CD4-positive, alpha-beta T cell treated with Interferon gamma for 1 hour (primary cell): Measurements from ENCODE around the gene RNF227.
"Not testable (repeated sequence)": the region's sequence is repeated elsewhere in the genome, so short reads cannot be mapped to it uniquely, and the experiment has no call there.

Experiments
- DNase-seq: peaks from one replicate; pipeline ENCODE4 v3.0.0-alpha.2; 2020

Gene RNF227

DNA sequence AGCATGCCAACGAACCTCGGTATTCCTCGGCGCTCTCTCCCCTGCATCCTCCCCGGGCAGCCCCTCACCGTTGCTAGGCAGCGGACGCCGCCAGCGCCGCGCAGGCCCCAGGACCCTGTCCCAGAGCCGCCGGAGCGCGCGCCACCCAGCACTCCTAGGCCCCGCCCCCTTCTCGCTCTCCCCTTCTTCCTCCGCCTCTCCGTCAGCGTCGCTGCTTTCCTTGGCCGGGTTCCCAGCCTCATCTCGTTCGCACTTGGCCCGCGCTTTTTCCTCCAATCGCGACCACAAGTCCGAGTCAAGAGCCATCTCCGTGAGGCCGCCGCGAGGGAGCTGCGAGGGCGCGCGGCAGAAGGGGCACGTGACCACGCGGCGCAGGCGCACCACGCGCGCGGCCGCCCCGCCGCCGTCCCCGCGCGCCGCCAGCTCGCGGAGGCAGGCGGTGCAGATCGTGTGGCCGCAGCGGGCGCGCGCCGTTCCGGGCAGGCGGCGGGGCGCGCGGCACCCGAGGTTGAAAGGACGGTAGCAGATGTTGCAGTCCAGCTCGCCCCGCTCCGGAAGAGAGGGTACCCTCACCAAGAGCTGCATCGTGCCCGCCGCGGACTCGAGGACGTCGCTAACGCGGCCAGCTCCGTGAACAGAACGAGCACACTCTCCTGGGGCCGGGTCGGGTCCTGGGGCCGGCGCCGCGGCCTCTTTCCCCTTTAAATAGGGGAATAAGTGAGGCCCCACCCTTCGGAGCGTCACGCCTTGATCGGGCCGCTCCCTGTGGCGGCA is at the start of gene RNF227:
RNF227 (minus strand) TSS at position 679 of the 774 bp plus-strand sequence; CDS start at position 585, 94 bp downstream.
- DNase-seq = peak; percentile 87

GRCh38 chr17:7961421-7961820 is 45.3 kb upstream of the RNF227 start:
- no peak for DNase-seq

DNA sequence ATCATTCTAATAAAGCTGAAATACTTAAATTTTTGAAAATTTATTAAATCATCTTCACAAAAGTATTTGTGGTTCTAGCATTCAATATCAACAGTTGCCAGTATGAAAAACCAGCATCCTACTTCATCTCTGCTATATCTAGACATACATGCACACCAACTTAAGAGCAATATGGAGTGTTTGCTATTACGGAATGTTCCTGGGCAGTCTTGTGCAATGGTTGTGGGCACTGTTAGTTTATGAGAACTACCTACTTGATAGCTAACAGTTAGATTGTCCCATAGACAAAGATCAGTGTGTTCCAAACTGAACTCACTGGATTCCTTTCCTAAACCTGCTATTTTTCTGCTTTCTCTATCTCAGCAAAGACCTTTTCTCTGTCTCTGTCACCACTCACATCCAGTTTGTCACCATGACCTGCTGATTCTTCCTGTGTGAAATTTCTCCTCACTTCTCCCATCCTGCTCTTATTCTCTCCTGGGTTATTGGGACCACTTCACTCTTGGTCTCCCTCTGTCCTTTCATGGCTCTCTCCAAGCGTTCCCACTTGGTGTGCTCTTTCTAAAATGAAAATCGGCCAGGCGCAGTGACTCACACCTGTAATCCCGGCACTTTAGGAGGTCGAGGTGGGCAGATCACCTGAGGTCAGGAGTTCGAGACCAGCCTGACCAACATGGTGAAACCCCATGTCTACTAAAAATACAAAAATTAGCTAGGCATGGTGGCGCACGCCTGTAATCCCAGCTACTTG is 43.6 kb upstream of the RNF227 start:
- no peak for DNase-seq

GRCh38 chr17:7956228-7956965 is 40.3 kb upstream of the RNF227 start:
- DNase-seq = no peak

DNA sequence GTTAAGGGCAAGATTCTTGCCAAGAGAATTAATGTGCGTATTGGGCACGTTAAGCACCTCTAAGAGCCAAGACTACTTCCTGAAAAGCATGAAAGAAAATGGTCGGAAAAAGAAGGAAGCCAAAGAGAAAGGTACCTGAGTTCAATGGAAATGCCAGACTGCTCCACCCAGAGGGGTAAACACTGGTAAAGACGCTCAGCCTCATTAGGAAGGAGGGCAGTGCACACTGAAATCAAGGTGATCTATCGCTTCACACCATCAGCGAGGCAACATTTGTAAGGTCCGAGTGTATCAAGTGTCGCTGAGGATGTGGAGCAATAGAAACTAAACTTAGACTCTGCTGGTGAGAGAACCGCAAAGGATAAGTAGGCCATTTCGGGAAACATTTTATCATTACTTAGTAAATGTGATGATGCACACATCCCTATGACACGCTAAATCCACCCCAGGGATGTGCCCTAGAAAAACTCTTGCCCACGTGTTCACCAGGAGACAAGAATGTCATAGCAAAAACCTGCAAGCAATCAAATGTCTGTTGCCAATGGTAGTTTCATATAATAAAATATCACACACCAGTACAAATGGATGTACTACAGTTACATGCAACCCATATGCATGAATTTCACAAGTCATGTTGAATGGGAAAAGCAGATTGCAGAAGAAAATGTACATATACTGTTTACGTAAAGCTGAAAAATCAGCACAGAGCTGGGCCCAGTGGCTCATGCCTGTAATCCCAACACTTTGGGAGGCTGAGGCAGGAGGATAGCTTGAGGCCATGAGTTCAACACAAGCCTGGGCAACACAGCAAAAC is 39.5 kb upstream of the RNF227 start:
- DNase-seq = no peak

- not testable (repeated sequence) for DNase-seq
Measured at GRCh38 chr17:7953266-7953665, 37.2 kb upstream of the RNF227 start.

GRCh38 chr17:7951143-7951792 is 35.2 kb upstream of the RNF227 start:
- no peak for DNase-seq

DNA sequence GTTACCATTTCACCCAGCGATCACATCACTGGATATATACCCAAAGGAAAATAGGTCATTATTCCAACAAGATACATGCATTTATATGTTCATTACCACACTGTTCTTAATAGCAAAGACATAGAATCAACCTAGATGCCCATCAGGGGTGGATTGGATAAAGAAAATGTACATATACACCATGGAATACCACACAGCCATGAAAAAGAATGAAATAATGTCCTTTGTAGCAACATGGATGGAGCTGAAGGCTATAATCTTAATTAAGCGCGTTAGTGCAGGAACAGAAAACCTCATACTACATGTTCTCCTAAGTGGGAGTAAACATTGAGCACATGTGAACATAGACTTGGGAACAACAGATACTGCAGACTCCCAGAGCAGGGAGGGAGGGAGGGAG is 34.5 kb upstream of the RNF227 start:
- no peak for DNase-seq

GRCh38 chr17:7947651-7948050 is 31.6 kb upstream of the RNF227 start:
- DNase-seq = no peak

- no peak for DNase-seq
Measured at GRCh38 chr17:7946441-7946840, 30.4 kb upstream of the RNF227 start.

DNA sequence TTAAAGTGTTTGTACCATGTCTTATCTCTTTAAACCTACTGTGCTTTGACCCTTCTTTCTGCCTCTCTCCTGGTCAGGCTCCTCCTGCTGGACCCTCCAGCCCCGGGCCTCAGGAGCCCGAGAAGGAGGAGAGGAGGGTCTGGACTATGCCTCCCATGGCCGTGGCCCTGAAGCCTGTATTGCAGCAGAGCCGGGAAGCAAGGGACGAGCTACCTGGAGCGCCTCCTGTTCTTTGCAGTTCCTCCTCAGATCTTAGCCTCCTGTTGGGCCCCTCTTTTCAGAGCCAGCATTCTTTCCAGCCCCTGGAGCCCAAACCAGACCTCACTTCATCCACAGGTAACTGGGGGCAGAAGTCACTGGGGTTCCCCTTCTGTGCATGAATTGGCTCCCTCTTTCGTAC is 29.6 kb upstream of the RNF227 start:
- no peak for DNase-seq

DNA sequence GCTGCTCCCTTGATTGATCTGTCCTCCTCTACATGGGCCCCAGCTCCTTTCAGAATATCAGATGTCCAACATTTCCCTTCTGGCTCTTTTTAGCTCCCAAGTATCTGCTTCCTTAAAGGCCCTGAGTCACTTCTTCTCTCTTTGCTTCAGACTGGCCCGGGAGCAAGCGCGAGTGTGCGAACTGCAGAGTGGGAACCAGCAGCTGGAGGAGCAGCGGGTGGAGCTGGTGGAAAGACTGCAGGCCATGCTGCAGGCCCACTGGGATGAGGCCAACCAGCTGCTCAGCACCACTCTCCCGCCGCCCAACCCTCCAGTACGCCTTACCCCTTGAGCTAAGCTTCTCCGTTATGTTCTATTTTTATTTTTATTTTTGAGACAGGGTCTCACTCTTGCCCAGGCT is 28.2 kb upstream of the RNF227 start:
- no peak for DNase-seq

DNA sequence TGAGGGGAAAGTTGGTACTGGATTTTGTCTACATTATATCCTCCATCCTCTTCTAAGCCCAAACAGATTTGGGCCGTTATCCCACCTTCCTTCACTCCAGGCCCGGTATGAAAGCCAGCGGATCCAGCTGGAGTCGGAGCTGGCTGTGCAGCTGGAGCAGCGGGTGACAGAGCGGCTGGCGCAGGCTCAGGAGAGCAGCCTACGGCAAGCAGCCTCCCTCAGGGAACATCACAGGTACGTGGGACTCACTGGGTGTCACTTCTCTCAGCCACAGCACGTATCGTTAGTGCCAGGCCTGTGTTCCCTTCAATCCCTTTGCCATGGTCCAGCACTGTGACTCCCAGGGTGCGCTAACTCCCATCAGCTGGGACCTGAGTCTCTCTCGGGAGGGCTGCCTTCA is 27.2 kb upstream of the RNF227 start:
- DNase-seq = no peak

DNA sequence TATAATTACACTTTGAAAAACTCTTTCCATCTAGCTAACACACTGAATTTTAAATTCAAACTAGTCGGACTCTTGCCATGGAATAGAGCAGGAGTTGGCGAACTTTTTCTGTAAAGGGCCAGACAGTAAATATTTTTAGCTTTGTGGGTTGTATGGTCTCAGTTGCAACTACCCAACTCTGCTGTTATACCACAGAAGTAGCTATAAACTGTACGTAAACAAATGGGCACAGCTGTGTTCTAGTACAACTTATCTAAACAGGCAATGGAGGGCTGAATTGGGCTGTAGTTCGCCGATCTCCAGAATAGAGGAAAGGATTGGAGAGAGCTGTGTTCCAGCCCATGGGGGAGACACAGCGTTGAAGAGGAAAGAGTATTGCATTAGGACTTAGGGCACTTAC is 24.7 kb upstream of the RNF227 start:
- DNase-seq = no peak

DNA sequence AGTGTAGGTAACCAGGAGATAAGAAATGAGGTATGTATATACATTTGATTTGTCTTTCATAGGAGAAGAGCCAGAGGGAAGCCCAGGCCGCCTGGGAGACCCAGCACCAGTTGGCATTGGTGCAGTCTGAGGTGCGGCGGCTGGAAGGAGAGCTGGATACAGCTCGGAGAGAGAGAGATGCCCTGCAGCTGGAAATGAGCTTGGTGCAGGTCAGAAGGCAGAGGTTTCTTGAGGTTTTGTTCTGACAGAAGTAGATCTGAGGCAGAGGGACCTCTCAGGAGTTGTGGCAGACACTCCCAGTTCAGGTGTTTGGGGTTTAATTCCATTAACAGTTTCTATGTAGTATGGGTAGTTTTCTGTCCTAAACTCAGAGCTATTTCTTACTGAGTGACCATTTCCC is 23.9 kb upstream of the RNF227 start:
- no peak for DNase-seq

DNA sequence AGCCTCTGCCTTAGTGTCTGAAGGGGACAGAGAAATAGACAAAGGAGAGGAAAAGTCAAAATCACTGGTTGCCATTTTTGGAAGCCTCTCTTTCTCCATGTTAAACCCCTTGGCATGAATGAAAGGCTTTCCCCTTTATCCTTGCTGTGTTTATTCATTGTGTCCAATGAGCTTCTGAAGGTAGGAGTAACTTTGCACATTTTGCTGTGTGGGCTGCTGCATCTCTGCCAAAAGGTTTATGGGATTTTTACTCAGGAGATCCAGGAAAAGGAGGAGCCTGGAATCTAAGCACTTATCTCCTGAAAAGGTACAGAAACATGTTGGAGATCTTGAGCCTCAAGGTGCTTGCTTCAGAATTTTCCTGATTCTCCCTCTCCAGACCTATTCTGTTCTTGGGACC is 19.8 kb upstream of the RNF227 start:
- no peak for DNase-seq

DNA sequence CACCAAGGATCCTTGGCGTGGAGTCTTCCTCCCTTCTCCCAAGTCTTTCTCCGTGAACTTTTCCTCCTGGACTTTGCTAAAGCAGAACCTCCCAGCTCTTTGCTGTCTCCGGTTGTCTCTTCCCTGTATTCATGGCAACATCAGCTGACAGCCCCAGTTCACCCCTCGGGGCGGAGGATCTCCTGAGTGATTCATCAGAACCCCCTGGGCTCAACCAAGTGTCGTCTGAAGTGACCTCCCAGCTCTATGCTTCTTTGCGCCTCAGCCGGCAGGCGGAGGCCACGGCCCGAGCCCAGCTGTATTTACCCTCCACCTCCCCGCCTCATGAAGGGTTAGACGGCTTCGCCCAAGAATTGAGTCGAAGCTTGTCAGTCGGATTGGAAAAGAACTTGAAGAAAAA is 16.9 kb upstream of the RNF227 start:
- DNase-seq = peak; percentile 65

DNA sequence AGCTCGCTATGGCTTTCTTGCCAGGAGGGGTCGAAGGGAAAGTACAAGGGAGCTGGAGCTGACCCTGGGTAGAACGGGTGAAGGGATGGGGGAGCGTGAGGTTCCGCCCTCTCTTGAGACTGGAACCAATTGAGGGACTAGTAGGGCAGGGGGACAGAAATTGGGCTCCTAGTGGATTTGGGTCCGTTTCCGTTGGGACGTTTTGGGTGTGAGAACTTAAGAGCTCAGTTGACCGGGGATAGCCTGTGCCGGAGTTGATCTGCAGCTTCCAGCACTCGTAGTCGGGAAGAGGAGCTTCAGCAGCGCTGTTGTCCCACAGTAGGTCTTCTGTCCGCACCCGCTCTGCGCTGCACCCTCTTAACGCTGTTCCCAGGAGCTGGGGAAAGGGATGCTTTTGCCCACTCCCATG is 16.4 kb upstream of the RNF227 start:
- peak; percentile 14 for DNase-seq

DNA sequence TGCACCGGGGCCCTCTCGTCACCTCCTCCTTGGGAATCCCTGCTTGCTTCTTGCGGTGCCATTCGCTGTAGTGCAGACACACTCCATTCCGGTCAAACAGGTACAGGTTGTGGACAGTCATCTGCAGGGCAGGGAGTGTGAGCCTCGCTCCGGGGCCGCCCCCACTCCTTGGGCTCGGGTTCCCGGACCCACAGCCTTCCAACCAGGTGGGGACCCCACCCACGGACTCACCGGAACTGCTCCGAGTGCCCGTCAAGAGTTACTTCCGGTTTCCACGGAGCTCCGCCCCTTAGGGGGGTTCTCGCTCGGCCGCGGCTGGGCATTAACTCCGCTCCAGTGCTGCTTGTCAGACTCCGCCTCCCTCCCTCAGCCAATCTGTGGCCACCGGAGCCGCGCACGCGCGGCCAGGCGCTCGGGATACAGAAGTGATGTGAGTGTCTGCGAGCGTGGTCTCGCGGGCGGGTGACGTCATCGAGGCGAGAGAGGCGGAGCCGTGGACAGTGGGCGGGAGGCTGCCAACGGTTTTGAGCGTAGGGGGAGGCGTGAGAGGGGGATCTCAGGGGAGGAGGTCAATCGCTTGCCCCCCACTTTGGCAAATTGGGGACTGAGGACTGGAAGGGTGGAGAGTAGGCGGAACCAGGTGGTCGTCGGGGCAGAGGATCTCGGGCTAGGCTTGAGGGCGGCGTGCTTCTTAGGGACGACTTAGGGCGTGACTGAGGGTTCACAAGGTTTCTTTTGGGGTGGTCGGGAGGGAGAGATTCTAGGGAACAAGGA is 15.8 kb upstream of the RNF227 start, which contains the start of the genes CNTROB and TRAPPC1:
CNTROB (plus strand) TSS at position 498 of the 774 bp plus-strand sequence. CDS start 874 bp downstream, outside the sequence.
TRAPPC1 (minus strand) TSS at position 238 of the 774 bp plus-strand sequence; CDS start at position 121, 117 bp downstream.
- peak; percentile 100 for DNase-seq

- no peak for DNase-seq
Measured at GRCh38 chr17:7930841-7931631, 14.9 kb upstream of the RNF227 start.
